ENCODE measurements around the gene HOXC9.

HOXC9 gene

GRCh38 chr12:54042970-54043853 is 43.3 kb downstream of the HOXC9 start:
- no peak for DNase-seq

- no peak for DNase-seq
Observed at GRCh38 chr12:54044425-54045103, 44.6 kb downstream of the HOXC9 start.

GRCh38 chr12:54045401-54045800 is 45.4 kb downstream of the HOXC9 start:
- DNase-seq = no peak

DNA sequence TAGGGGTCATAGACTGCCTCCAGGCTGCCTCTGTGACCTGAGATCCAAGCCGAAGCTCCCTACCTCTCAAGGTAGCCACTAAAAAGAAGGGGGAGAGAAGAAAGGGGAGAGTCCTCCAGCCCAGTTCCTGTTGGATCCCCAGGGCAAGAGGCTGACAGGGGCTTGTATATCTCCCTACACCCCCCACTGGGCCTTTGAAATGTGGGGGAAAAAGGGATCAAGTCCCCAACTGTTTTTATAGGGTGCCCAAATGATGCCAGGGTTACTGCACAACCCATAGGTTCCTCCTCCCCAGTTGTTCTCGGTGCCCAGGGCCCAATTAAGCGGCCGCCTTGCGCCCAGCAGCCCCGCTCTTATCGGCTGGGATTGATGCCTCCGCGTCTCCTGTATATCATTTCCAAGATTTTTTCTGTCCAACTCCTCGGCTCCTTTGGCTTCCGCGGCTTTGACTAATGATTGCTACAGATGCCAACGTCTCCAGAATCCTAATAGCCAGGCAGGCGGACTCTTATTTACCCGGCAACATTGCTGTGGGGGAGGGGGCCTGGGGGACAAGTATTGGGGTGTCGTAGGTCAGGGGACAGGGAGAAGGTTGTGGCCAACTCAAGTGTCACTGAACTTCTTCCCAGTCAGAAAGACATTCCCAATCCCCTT is 46.0 kb downstream of the HOXC9 start:
- no peak for DNase-seq

DNA sequence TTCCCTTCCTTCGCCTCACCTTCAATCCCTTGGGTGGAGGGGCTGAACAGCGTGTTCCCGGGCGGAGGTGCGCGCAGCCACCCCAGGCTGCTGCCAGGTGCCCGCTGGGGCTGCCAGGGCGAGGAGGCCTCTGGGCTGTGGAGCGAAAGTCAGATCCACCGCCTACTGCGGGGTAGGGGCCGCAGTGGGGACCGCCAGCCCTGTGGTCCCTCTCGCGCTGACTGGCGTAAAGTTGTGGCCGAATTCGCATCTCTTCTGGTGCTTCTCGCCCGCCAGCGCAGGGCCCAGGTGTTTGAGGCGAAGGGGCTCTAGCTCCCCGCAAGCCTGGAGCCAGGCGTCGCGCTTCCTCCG is 46.8 kb downstream of the HOXC9 start:
- DNase-seq = no peak

DNA sequence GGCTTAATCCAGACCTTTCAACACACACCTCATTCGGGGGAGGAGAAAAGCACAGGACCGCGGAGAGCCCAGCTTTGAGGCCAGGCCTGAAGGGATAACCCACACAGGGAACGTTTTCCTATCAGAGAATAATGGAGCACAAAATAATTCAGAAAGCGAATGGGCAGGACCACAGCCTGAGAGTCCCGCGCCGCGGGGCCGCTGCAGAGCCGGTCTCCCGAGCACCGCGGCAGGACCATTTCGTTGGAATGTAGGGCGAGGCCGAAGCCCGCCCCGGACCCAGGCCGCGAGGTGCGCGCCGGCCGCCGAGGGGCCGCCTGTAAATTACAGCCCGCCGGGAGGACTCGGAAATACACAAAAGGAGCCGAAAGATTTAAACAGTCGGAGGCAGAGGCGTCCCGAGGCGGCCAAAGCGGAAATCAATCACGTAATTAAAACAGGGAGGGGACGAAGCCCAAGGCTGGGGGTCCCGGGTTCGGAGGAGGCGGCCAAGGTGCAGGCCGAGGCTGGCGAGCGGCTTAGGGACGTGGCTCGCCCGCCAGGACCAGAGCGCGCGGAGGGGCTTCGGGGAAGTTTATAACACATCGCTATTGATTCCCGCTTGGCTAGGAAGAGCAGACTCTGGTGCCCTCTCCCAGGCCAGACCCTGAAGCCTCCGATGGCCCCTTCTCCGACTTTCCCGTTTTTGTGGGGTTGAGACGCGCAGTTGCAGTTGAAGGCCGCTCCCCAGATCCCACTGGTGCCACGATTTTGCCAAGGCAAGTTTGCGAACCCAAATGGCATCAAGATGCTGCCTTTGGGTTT is 47.4 kb downstream of the HOXC9 start:
- DNase-seq = no peak

DNA sequence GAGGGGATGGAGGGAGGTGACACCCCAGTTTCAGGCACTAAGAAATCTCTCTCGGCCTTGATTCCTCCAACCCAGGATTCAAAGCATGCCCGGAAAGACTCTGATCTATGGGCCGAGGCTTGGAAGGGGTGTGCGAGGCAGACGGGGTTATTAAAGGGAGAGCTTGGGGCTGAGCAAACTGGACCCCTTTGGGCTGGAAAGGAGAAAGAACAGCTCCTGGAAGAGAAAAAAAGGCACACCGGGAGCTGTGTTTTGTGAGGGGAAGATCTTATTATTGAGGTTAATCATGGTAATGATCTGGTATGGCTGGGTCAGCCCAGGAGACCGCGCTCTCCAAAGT is 48.0 kb downstream of the HOXC9 start:
- DNase-seq = no peak

- DNase-seq = no peak
Observed at GRCh38 chr12:54048406-54049093, 48.6 kb downstream of the HOXC9 start.

DNA sequence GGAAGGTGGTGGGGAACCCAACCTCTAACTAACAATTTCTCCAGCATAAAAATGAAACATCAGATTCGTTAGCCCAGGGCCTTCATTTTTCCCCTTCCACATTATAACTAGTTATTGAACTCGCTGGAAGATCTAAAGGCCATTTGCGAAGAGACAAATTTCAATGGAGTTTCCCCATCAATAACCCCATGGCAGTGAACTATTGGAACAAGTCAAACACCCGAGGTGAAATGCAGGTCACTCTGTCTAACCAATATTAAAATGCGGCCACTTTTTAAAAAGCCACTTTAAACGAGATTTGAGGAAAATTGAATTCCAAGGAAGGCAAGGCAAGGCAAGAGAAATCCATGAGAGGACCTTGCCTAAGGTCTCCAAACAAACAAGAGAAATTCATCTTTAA is 49.1 kb downstream of the HOXC9 start:
- DNase-seq = no peak

- DNase-seq = no peak
Observed at GRCh38 chr12:54050482-54050810, 50.5 kb downstream of the HOXC9 start.

- no peak for DNase-seq
Observed at GRCh38 chr12:54051026-54051842, 51.3 kb downstream of the HOXC9 start.

DNA sequence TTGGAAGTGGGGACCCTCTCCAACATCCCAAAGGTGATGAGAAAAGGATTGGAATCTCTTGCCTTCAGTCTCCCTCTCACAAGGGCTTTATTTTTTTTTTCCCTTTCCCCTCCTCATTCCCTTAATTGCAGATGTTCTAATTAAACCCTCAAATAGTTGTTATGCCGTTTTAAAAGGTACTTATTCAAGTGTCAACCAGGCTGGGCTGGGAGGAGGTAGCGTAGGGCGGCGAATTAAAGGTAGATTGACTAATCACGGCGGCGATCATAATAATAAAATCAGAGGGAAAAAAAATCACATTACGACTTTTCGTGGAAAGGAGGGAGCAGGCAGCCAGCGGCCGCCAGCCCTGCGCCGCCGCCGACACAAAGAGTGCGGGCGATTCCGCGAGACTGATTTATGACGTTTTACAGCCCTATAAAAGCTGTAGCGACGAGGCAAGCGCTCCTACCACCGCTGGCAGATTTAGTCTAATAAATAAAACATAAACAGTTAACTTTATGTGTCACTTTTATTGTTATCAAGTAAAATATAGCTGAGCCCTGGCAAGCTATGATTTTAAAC is 52.0 kb downstream of the HOXC9 start:
- DNase-seq = no peak

- DNase-seq = no peak
Observed at GRCh38 chr12:54052438-54053002, 52.6 kb downstream of the HOXC9 start.
